Naive thymus-derived CD4-positive, alpha-beta T cell (primary cell): ENCODE measurements around the gene MAP3K2. TPM values are rescaled to one million over a fixed set of nuclear protein-coding genes. Genes with fewer than 3 reads are reported as not detected.

Source experiments
- ATAC-seq: fragments of 150-1000 bp; cut with Tn5 transposase; 2 replicates; pipeline ENCODE4 v1.10.0; 2021; ENCODE audit warnings: mild to moderate bottlenecking, moderate library complexity
- CTCF ChIA-PET: fragments of 350-600 bp; sonication (Branson Sonifier 250); formaldehyde crosslinking; loops from one replicate; lab custom pipeline; 2021; ENCODE audit warnings: antibody characterized with exemption; lab: Charles Lee
- POLR2A ChIA-PET: fragments of 350-600 bp; sonication (Branson Sonifier 250); formaldehyde crosslinking; loops from one replicate; lab custom pipeline; 2021; ENCODE audit warnings: antibody characterized with exemption, inconsistent platforms; lab: Charles Lee
- DNase-seq, 9 donors: peaks; one replicate each; pipeline versions ENCODE4 v3.0.0 to v3.0.0-alpha.2; 2020 to 2022; ENCODE audit warnings: mixed read lengths in 1 of 9
- H3K27ac ChIP-seq: one replicate; pipeline ENCODE4 v1.7.0; 2013; ENCODE audit warnings: mild to moderate bottlenecking, low read depth, low read length, moderate library complexity
- H3K27me3 ChIP-seq, 2 donors: one replicate each; pipeline ENCODE4 v1.7.0; 2013; ENCODE audit warnings: low read length in 2 of 2, mild to moderate bottlenecking in 2 of 2, moderate library complexity in 2 of 2; ENCODE audit not compliant: control insufficient read depth in 2 of 2, insufficient read depth in 2 of 2
- H3K36me3 ChIP-seq, 3 experiments: 1 replicate in 2 of 3; 2 replicates in 1 of 3; pipeline ENCODE4 v1.7.0; 2013; ENCODE audit warnings: low read length in 3 of 3, mild to moderate bottlenecking in 3 of 3, moderate library complexity in 1 of 3; ENCODE audit not compliant: insufficient read depth in 3 of 3, control insufficient read depth in 2 of 3
- H3K4me1 ChIP-seq, 2 donors: one replicate each; pipeline ENCODE4 v1.7.0; 2013; ENCODE audit warnings: low read length in 2 of 2, mild to moderate bottlenecking in 2 of 2, moderate library complexity in 1 of 2; ENCODE audit not compliant: control insufficient read depth in 2 of 2, insufficient read depth in 2 of 2
- H3K4me3 ChIP-seq: 2 replicates; pipeline ENCODE4 v1.7.0; 2013; ENCODE audit warnings: mild to moderate bottlenecking, low read length
- H3K9me3 ChIP-seq, 3 experiments: 1 replicate in 2 of 3; 2 replicates in 1 of 3; pipeline ENCODE4 v1.7.0; 2013; ENCODE audit warnings: low read length in 3 of 3; ENCODE audit not compliant: control insufficient read depth in 2 of 3
- H3K27ac Mint-ChIP-seq, 9 donors: one replicate each; pipeline ENCODE4 v1.8.0; 2020 to 2022; ENCODE audit warnings: mixed read lengths in 9 of 9, mild to moderate bottlenecking in 8 of 9, moderate library complexity in 5 of 9, inconsistent platforms in 2 of 9
- H3K27me3 Mint-ChIP-seq, 5 donors: one replicate each; pipeline ENCODE4 v1.8.0; 2021 to 2022; ENCODE audit warnings: mixed read lengths in 5 of 5, mild to moderate bottlenecking in 1 of 5
- H3K36me3 Mint-ChIP-seq, 5 donors: one replicate each; pipeline ENCODE4 v1.8.0; 2020 to 2022; ENCODE audit warnings: mixed read lengths in 5 of 5, mild to moderate bottlenecking in 3 of 5, inconsistent platforms in 1 of 5
- H3K4me1 Mint-ChIP-seq, 7 donors: one replicate each; pipeline ENCODE4 v1.8.0; 2020 to 2022; ENCODE audit warnings: mixed read lengths in 7 of 7, mild to moderate bottlenecking in 3 of 7, inconsistent platforms in 1 of 7
- H3K4me3 Mint-ChIP-seq, 10 donors: one replicate each; pipeline ENCODE4 v1.8.0; 2020 to 2022; ENCODE audit warnings: mild to moderate bottlenecking in 10 of 10, mixed read lengths in 10 of 10, moderate library complexity in 6 of 10, inconsistent platforms in 2 of 10
- H3K9me3 Mint-ChIP-seq, 11 donors: one replicate each; pipeline ENCODE4 v1.8.0; 2020 to 2022; ENCODE audit warnings: mixed read lengths in 11 of 11, mild to moderate bottlenecking in 4 of 11, inconsistent platforms in 1 of 11, moderate library complexity in 1 of 11
- intact Hi-C, 2 donors: fragments of 100-400 bp; cut with micrococcal nuclease; formaldehyde crosslinking; loops; one replicate each; pipeline ENCODE4 v1.15.1; 2023
- polyA plus RNA-seq, 2 donors: library from polyadenylated mRNA; unstranded; fragments of 300-500 nt; fragmentation: Illumina TruSeq; gene quantifications; one replicate each; pipeline ENCODE4 v1.2.3, GENCODE V29; 2021
- total RNA-seq, 6 experiments: library from RNA in 5 of 6; stranded (reverse) in 5 of 6; gene quantifications; 1 replicate in 5 of 6; 2 replicates in 1 of 6; pipeline ENCODE4 v1.2.3 and lab custom pipeline; 2021 to 2026

Gene MAP3K2
- total and polyA plus RNA-seq, 7 experiments from 2014 or later = 41.3 to 111 (median 81.3) TPM

DNA sequence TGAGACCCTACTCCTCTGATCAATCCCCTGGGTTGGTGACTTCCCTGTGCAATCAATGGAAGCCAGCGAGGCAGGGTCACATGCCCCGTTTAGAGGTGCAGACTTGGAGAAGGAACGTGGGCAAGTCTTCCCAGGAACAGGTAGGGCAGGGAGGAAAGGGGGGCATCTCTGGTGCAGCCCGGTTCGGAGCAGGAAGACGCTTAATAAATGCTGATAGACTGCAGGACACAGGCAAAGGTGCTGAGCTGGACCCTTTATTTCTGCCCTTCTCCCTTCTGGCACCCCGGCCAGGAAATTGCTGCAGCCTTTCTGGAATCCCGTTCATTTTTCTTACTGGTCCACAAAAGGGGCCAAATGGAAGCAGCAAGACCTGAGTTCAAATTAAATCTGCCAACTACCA is 29.6 kb upstream of the MAP3K2 start:
- H3K36me3 Mint-ChIP-seq = no peaks in the 10 kb centered on the region
- peak overlapping the region in 3 of 9 donors; percentile 42 to 68 (median 66) for H3K27ac Mint-ChIP-seq
- peaks cover 0 to 2% (median 0%) of the 10 kb centered on the region in 11 donors for H3K9me3 Mint-ChIP-seq
- H3K4me3 Mint-ChIP-seq = peak overlapping the region in 9 of 10 donors; percentile 34 to 91 (median 76)
- peaks cover 0 to 7% of the 10 kb centered on the region in 2 donors for H3K4me1 ChIP-seq
- H3K27me3 Mint-ChIP-seq = peaks cover 20 to 49% (median 23%) of the 10 kb centered on the region in 5 donors
- H3K27ac ChIP-seq = no peak overlapping the region
- intact Hi-C loops = loop anchor here in 1 of 2 donors (2.0 to 10.0 kb wide), 5 partner anchors 60 to 333 kb away; partner anchors contain the start of genes ERCC3 and IWS1
- ChIA-PET POLR2A (interaction anchor here (4.5 kb wide), 1 partner anchor 28 kb away, joined by 25 read pairs; no protein-coding TSS in a partner anchor), CTCF (no interaction called here)
- H3K36me3 ChIP-seq = no peaks in the 10 kb centered on the region
- H3K27me3 ChIP-seq = peaks cover 0 to 6% of the 10 kb centered on the region in 2 donors
- no peaks in the 10 kb centered on the region for H3K9me3 ChIP-seq
- peaks cover 12 to 22% (median 14%) of the 10 kb centered on the region in 7 donors for H3K4me1 Mint-ChIP-seq
- ATAC-seq (no peak), DNase-seq (no peak)
- H3K4me3 ChIP-seq = no peak overlapping the region

DNA sequence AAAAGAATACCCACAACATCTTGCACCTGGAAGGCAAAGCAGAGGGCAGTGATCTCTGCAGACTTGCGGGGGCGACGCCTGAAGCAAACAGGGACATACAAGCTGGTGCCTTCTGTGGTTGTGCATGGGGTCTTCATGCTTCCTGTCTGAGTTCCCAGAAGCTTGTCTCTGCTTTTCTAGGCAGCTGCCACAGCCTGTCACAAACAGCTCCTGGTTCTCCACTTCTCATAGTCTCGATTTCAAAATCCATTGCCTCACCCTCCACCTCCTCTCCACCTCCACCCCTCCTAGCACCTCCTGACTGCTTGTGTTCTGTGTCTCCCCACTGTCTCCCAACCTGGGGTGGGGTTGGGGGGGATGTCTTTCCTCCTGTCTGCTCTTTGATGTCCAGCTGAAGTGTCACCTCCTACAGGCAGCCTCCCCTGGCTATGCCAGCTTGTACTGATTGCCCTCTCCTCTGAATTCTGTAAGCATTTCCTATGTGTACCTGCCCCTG is 28.8 kb upstream of the MAP3K2 start:
- intact Hi-C loops = loop anchor here (1.0 to 10.0 kb wide), 8 partner anchors 9 to 332 kb away; partner anchors contain the start of genes ERCC3 (in 1 of the 2) and IWS1 (in 1 of the 2)
- peak overlapping the region; percentile 67 for H3K4me3 ChIP-seq

DNA sequence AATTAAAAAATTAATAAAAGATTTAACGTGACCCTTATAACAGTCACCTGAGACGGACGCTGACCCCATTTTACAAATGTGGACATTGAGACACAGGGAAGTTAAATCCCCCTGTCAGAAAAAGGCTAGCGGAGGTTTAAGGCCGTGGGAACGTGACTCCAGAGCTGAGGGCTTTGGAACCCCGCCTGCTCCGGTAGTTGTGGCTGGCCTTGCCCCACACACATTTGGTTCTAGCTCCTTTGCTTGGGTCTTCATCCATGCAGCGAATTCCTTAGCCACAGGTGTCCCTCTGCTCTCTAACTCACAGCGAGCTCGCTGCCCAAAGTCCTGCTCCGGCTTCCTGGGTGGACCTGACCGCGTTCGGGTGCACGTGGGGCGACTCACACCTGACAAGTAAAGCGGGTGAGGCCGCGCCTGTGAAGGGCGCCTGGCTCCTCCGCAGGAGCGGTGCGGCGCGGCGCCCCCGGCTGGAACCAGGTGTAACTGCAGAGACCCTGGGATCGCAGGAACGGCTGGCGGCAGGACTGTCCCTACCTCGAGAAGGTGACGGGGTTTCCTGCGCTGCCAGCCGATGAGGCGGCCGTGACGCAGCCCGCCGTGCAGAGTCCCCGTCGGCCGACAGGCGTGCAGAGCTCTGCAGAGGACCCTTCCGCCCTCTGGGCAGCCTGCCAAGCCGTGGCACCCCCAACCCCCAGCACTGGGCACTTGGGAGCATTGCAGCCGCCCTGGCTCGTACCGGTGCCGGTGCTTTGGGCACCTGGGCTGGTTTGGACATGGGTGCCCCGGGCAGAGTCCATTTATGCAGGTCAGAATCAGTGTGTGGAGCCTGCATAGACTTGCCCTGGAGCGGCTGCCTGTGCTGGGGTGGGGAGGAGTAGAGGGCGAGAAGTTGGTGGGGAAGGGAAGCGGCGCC is 28.1 kb upstream of the MAP3K2 start:
- H3K4me3 ChIP-seq = peak overlapping the region; percentile 67
- peak overlapping the region; percentile 76 to 91 (median 84) for H3K4me3 Mint-ChIP-seq
- DNase-seq = peak; percentile 66 to 84 (median 80)
- H3K9me3 ChIP-seq = no peaks in the 10 kb centered on the region
- peak overlapping the region; percentile 61 for H3K27ac ChIP-seq
- CTCF ChIA-PET = interaction anchor here (0.8 to 1.9 kb wide), 5 partner anchors 19 to 212 kb away, joined by 3 to 7 read pairs (median 4); no protein-coding TSS in a partner anchor
- peaks cover 5 to 35% (median 10%) of the 10 kb centered on the region in 5 donors for H3K27me3 Mint-ChIP-seq
- intact Hi-C loops = loop anchor here (1.0 to 10.0 kb wide), 8 partner anchors 9 to 331 kb away; partner anchors contain the start of genes ERCC3 (in 1 of the 2) and IWS1 (in 1 of the 2)
- ATAC-seq = peak; percentile 94
- H3K36me3 Mint-ChIP-seq = peaks cover 0 to 3% (median 0%) of the 10 kb centered on the region in 5 donors
- POLR2A ChIA-PET = interaction anchor here (0.8 to 4.5 kb wide), 7 partner anchors 10 to 122 kb away, joined by 3 to 25 read pairs (median 4); partner anchors contain the start of genes ERCC3 and IWS1
- peak overlapping the region in 7 of 9 donors; percentile 21 to 82 (median 42) for H3K27ac Mint-ChIP-seq
- H3K4me1 Mint-ChIP-seq = peaks cover 14 to 34% (median 19%) of the 10 kb centered on the region in 7 donors
- H3K9me3 Mint-ChIP-seq = no peaks in the 10 kb centered on the region
- no peaks in the 10 kb centered on the region for H3K36me3 ChIP-seq
- peaks cover 0 to 7% of the 10 kb centered on the region in 2 donors for H3K4me1 ChIP-seq
- no peaks in the 10 kb centered on the region for H3K27me3 ChIP-seq

More for the DNA sequence above, 28.8 kb upstream of the MAP3K2 start:
- Mint-ChIP-seq H3K4me3 (peak overlapping the region; percentile 76 to 91 (median 84)), H3K9me3 (peaks cover 0 to 2% (median 0%) of the 10 kb centered on the region in 11 donors), H3K36me3 (peaks cover 0 to 3% (median 0%) of the 10 kb centered on the region in 5 donors), H3K4me1 (peaks cover 12 to 27% (median 15%) of the 10 kb centered on the region in 7 donors), H3K27ac (peak overlapping the region in 7 of 9 donors; percentile 13 to 82 (median 42)), H3K27me3 (peaks cover 12 to 42% (median 14%) of the 10 kb centered on the region in 5 donors)
- Histone ChIP-seq H3K27me3 (no peaks in the 10 kb centered on the region), H3K27ac (peak overlapping the region; percentile 61), H3K4me1 (peaks cover 0 to 7% of the 10 kb centered on the region in 2 donors), H3K36me3 (no peaks in the 10 kb centered on the region), H3K9me3 (no peaks in the 10 kb centered on the region)
- CTCF ChIA-PET = interaction anchor here (0.8 to 1.9 kb wide), 4 partner anchors 20 to 212 kb away, joined by 3 to 7 read pairs (median 4); no protein-coding TSS in a partner anchor
- peak in 3 of 9 donors; percentile 2 to 20 (median 11) for DNase-seq
- peak; percentile 1 for ATAC-seq
- POLR2A ChIA-PET = interaction anchor here (0.8 to 4.5 kb wide), 5 partner anchors 9 to 110 kb away, joined by 3 to 25 read pairs (median 3); partner anchors contain the start of gene IWS1

- Histone ChIP-seq H3K36me3 (no peaks in the 10 kb centered on the region), H3K27ac (no peak overlapping the region), H3K27me3 (no peaks in the 10 kb centered on the region), H3K4me1 (peaks cover 0 to 7% of the 10 kb centered on the region in 2 donors), H3K4me3 (no peak overlapping the region), H3K9me3 (no peaks in the 10 kb centered on the region)
- H3K27me3 Mint-ChIP-seq = peaks cover 0 to 27% (median 3%) of the 10 kb centered on the region in 5 donors
- H3K4me1 Mint-ChIP-seq = peaks cover 17 to 42% (median 20%) of the 10 kb centered on the region in 7 donors
- no peak for ATAC-seq
- peak overlapping the region in 2 of 9 donors; percentile 37 to 47 for H3K27ac Mint-ChIP-seq
- no peak for DNase-seq
- ChIA-PET POLR2A (interaction anchor here (1.1 to 4.5 kb wide), 4 partner anchors 10 to 121 kb away, joined by 3 to 25 read pairs (median 5); partner anchors contain the start of gene ERCC3), CTCF (interaction anchor here (1.1 to 1.9 kb wide), 4 partner anchors 19 to 90 kb away, joined by 4 to 7 read pairs (median 6); no protein-coding TSS in a partner anchor)
- no peaks in the 10 kb centered on the region for H3K9me3 Mint-ChIP-seq
- intact Hi-C loops = loop anchor here (5.0 to 10.0 kb wide), 5 partner anchors 62 to 330 kb away; partner anchors contain the start of genes ERCC3 (in 1 of the 2) and SFT2D3 (in 1 of the 2)
- H3K36me3 Mint-ChIP-seq = peaks cover 0 to 6% (median 0%) of the 10 kb centered on the region in 5 donors
- H3K4me3 Mint-ChIP-seq = peak overlapping the region in 8 of 10 donors; percentile 3 to 80 (median 30)
Observed at GRCh38 chr2:127414638-127415592, 27.1 kb upstream of the MAP3K2 start.

DNA sequence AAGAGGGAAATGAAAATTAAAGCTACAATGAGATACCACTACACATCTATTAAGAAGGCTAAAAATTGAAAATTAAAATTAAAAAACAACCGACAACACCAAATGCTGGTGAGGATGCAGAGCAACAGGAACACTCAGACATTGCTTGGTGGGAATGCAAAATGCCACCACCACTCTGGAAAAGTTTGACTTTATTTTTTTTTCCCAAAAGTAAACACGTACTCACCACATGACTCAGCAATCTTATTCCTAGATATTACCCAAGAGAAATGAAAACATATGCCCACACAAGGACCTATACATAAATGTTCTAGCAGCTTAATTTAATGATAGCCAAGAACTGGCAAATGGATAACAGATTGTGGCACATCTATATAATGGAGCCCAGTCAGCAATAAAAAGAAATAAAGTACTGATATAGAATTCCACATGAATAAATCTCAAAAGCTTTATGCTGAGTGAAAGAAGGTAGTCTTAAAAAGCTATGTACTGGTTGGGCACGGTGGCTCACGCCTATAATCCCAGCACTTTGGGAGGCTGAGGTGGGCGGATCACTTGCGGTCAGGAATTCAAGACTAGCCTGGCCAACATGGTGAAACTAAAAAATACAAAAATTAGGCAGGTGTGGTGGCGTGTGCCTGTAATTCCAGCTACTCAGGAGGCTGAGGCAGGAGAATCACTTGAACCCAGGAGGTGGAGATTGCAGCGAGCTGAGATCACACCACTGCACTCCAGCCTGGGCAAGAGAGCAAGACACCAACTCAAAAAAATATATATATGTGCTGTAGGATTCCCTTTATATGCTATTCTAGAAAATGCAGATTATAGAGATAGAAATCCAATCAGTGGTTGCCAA is 26.2 kb upstream of the MAP3K2 start:
- H3K4me1 ChIP-seq = peaks cover 0 to 7% of the 10 kb centered on the region in 2 donors
- DNase-seq (no peak), ATAC-seq (no peak)
- no peaks in the 10 kb centered on the region for H3K9me3 Mint-ChIP-seq
- peaks cover 0 to 6% (median 0%) of the 10 kb centered on the region in 5 donors for H3K36me3 Mint-ChIP-seq
- peaks cover 0 to 26% (median 2%) of the 10 kb centered on the region in 5 donors for H3K27me3 Mint-ChIP-seq
- no peak overlapping the region for H3K27ac ChIP-seq
- H3K27ac Mint-ChIP-seq = peak overlapping the region in 1 of 9 donors; percentile 26
- ChIA-PET CTCF (interaction anchor here (1.2 kb wide), 1 partner anchor 90 kb away, joined by 7 read pairs; no protein-coding TSS in a partner anchor), POLR2A (interaction anchor here (2.1 to 4.5 kb wide), 2 partner anchors 25 to 120 kb away, joined by 6 to 25 read pairs; partner anchors contain the start of gene ERCC3)
- no peaks in the 10 kb centered on the region for H3K27me3 ChIP-seq
- H3K36me3 ChIP-seq = no peaks in the 10 kb centered on the region
- no peak overlapping the region for H3K4me3 ChIP-seq
- no peaks in the 10 kb centered on the region for H3K9me3 ChIP-seq
- H3K4me3 Mint-ChIP-seq = peak overlapping the region in 5 of 10 donors; percentile 7 to 46 (median 26)
- intact Hi-C loops = loop anchor here (5.0 to 10.0 kb wide), 2 partner anchors 288 to 329 kb away; partner anchors contain the start of gene SFT2D3 (in 1 of the 2)
- H3K4me1 Mint-ChIP-seq = peaks cover 17 to 42% (median 20%) of the 10 kb centered on the region in 7 donors
